ENCODE data around the gene DNAI1.

DNAI1 gene

GRCh38 chr9:34491596-34491995 is 33.0 kb downstream of the DNAI1 start:
- DNase-seq, result no peak

GRCh38 chr9:34492051-34492450 is 33.4 kb downstream of the DNAI1 start:
- no peak for DNase-seq

GRCh38 chr9:34493972-34494535 is 35.4 kb downstream of the DNAI1 start:
- peak; percentile 42 for DNase-seq

- DNase-seq, result peak; percentile 57
These were observed 37.6 kb downstream of the DNAI1 start for GRCh38 chr9:34496149-34496712.

GRCh38 chr9:34498553-34498952 is 39.9 kb downstream of the DNAI1 start:
- DNase-seq, result no peak

GRCh38 chr9:34499076-34499475 is 40.5 kb downstream of the DNAI1 start:
- DNase-seq, result no peak

- DNase-seq, result peak; percentile 26
These were observed 42.1 kb downstream of the DNAI1 start for GRCh38 chr9:34500623-34501267.

GRCh38 chr9:34501372-34501771 is 42.8 kb downstream of the DNAI1 start:
- no peak for DNase-seq

- peak; percentile 54 for DNase-seq
These were observed 43.4 kb downstream of the DNAI1 start for GRCh38 chr9:34501889-34502425.

- DNase-seq, result no peak
These were observed 43.9 kb downstream of the DNAI1 start for GRCh38 chr9:34502471-34502870.

- DNase-seq, result no peak
These were observed 44.3 kb downstream of the DNAI1 start for GRCh38 chr9:34502891-34503290.

GRCh38 chr9:34503406-34503805 is 44.8 kb downstream of the DNAI1 start:
- no peak for DNase-seq

GRCh38 chr9:34505370-34506120 is 46.9 kb downstream of the DNAI1 start:
- DNase-seq, result no peak

- no peak for DNase-seq
These were observed 48.0 kb downstream of the DNAI1 start for GRCh38 chr9:34506623-34507022.

- no peak for DNase-seq
These were observed 49.0 kb downstream of the DNAI1 start for GRCh38 chr9:34507556-34507955.

- DNase-seq, result no peak
These were observed 49.4 kb downstream of the DNAI1 start for GRCh38 chr9:34507966-34508365.

GRCh38 chr9:34508463-34508862 is 49.9 kb downstream of the DNAI1 start:
- no peak for DNase-seq

GRCh38 chr9:34508951-34509350 is 50.3 kb downstream of the DNAI1 start:
- DNase-seq, result no peak

- DNase-seq, result no peak
These were observed 52.2 kb downstream of the DNAI1 start for GRCh38 chr9:34510497-34511468.

GRCh38 chr9:34512131-34513078 is 53.8 kb downstream of the DNAI1 start:
- DNase-seq, result no peak

GRCh38 chr9:34513567-34514214 is 55.1 kb downstream of the DNAI1 start:
- peak; percentile 34 for DNase-seq
